ENCODE measurements around the gene VPS52. TPM values are rescaled to one million over a fixed set of nuclear protein-coding genes. Genes with fewer than 3 reads are reported as not detected.

VPS52 gene
- total RNA-seq, 1 experiment from 2014 or later, result 47.8 TPM

DNA sequence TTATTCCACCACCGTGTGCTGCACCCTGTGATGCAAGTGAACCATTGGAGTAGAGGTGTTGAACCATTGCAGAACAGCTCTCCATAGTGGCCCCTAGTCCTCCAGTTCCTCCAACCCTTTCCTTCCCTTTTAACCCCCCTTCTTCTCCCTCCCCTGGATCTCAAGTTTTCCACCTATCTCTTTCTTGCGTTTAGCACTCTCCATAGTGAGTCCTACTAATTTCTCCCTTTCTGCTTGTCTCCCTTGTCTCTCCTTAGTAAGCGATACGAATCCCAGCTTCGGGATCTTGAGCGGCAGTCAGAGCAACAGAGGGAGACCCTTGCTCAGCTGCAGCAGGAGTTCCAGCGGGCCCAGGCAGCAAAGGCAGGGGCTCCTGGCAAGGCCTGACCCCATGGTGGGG, 18.8 kb upstream of the VPS52 start:
- intact Hi-C loops (cut with micrococcal nuclease), result no loop called here
- peak overlapping the region; percentile 88 for H3K4me3 Mint-ChIP-seq (ENCODE audit: unreplicated experiment)
- peaks cover 24% of the 10 kb centered on the region for H3K4me1 Mint-ChIP-seq (ENCODE audit: insufficient read depth, unreplicated experiment)
- POLR2A ChIA-PET, result interaction anchor here (0.6 to 7.1 kb wide), 10 partner anchors 8 to 319 kb away, joined by 3 to 148 read pairs (median 23); partner anchors contain the start of genes B3GALT4, RGL2, RPS18 and TAPBP
- no peak for DNase-seq (ENCODE audit: unreplicated experiment)
- no peak overlapping the region for H3K27ac Mint-ChIP-seq (ENCODE audit: low read depth, unreplicated experiment)
- H3K27me3 Mint-ChIP-seq (ENCODE audit: insufficient read depth, unreplicated experiment), result no peaks in the 10 kb centered on the region
- BruUV-seq (replicated peaks), result no TSS peak
- CTCF ChIA-PET, result interaction anchor here (0.7 kb wide), 2 partner anchors 9 to 12 kb away, joined by 3 to 8 read pairs; partner anchors contain the start of gene RGL2
- TF ChIP-seq, protein P1, sequence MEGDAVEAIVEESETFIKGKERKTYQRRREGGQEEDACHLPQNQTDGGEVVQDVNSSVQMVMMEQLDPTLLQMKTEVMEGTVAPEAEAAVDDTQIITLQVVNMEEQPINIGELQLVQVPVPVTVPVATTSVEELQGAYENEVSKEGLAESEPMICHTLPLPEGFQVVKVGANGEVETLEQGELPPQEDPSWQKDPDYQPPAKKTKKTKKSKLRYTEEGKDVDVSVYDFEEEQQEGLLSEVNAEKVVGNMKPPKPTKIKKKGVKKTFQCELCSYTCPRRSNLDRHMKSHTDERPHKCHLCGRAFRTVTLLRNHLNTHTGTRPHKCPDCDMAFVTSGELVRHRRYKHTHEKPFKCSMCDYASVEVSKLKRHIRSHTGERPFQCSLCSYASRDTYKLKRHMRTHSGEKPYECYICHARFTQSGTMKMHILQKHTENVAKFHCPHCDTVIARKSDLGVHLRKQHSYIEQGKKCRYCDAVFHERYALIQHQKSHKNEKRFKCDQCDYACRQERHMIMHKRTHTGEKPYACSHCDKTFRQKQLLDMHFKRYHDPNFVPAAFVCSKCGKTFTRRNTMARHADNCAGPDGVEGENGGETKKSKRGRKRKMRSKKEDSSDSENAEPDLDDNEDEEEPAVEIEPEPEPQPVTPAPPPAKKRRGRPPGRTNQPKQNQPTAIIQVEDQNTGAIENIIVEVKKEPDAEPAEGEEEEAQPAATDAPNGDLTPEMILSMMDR (IDR thresholded peaks at IDR 0.05; ENCODE audit: unreplicated experiment), result no peak
- peaks cover 53% of the 10 kb centered on the region for H3K36me3 Mint-ChIP-seq (ENCODE audit: insufficient read depth, unreplicated experiment)
- H3K9me3 Mint-ChIP-seq (ENCODE audit: unreplicated experiment), result no peaks in the 10 kb centered on the region

DNA sequence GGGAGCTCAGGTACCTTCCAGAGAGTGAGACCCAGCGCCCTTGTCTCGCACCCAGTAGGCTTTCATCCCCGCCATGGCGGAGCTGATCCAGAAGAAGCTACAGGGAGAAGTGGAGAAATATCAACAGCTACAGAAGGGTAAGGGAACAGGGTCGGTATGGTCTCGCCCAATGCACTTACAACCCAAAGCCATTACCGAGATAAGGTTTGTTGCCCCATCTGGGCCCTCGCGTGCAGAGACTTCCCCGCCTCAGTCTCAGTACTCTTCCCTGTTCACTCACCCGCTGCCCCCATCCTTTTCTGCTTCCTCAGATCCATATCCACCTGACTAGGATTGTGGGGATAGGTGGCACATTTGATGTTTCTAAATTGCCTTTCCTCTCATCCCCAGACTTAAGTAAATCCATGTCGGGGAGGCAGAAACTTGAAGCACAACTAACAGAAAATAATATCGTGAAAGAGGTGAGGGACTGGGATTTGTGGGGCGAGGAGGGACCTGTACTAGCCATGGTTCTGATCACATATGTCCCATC, 18.2 kb upstream of the VPS52 start:
- Mint-ChIP-seq H3K27me3 (ENCODE audit: insufficient read depth, unreplicated experiment) (no peaks in the 10 kb centered on the region), H3K9me3 (ENCODE audit: unreplicated experiment) (no peaks in the 10 kb centered on the region), H3K27ac (ENCODE audit: low read depth, unreplicated experiment) (peak overlapping the region; percentile 89), H3K4me1 (ENCODE audit: insufficient read depth, unreplicated experiment) (peaks cover 24% of the 10 kb centered on the region), H3K36me3 (ENCODE audit: insufficient read depth, unreplicated experiment) (peaks cover 59% of the 10 kb centered on the region), H3K4me3 (ENCODE audit: unreplicated experiment) (peak overlapping the region; percentile 88)
- CTCF ChIA-PET, result interaction anchor here (0.6 to 2.3 kb wide), 4 partner anchors 10 to 130 kb away, joined by 3 to 18 read pairs (median 7); partner anchors contain the start of gene B3GALT4
- intact Hi-C loops (cut with micrococcal nuclease), result no loop called here
- TF ChIP-seq, protein P1 (IDR thresholded peaks at IDR 0.05; ENCODE audit: unreplicated experiment), result no peak
- BruUV-seq (replicated peaks), result TSS peak; percentile 88
- POLR2A ChIA-PET, result interaction anchor here (0.8 to 7.1 kb wide), 17 partner anchors 9 to 1560 kb away, joined by 3 to 148 read pairs (median 7); partner anchors contain the start of genes B3GALT4, BRD2, RGL2 and RPS18
- no peak for DNase-seq (ENCODE audit: unreplicated experiment)

DNA sequence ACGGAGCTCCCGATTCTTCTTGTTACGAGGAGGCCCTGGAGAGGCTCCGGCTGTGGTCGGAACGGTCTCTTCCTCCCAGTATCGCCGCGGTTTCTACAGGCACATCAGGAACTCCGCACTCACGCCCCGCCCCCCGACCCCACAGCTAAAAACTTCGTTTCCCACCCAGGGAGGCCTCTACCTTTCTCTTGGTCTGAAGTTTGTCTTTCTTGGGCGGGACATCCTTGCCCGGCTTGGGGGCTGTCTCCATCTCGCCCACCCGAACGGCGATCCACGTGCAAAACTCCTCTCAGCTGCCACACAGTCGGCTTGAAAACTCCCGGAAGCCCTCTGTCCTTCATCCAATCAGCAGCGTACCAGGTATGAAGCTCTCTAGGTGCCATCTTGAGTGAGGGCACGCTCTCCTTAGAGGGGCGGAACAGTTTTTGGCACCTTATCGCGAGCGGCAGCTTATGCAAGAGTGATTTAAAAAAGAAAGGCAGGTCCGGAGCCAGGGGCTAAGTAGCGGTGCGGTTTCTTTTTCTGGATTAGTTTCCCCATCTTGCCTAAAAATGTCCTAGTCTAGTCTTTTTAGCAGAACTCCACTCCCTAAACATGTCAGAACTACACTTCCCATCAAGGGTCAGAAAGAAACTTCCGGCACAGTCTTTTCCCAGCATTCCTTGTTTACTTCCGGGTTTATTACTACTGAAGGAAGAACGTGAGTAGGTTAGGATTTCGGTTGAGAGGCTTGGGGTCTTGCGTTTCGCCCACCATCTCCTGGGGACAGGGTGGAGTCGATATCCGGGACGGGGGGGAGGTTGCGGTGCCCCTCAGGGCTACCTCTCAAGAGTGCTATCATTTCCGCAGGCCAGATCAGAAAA, 17.5 kb upstream of the VPS52 start, which contains the start of the genes PFDN6 and WDR46:
TSS of gene PFDN6 (plus strand) at position 681 of the 863 bp plus-strand sequence. CDS start 256 bp downstream, outside the sequence.
TSS of gene WDR46 (minus strand) at position 319 of the 863 bp plus-strand sequence. CDS start at position 250, 69 bp downstream.
- Mint-ChIP-seq H3K36me3 (ENCODE audit: insufficient read depth, unreplicated experiment) (peaks cover 66% of the 10 kb centered on the region), H3K9me3 (ENCODE audit: unreplicated experiment) (no peaks in the 10 kb centered on the region), H3K27ac (ENCODE audit: low read depth, unreplicated experiment) (peak within 1 kb of the TSS; percentile 89), H3K4me3 (ENCODE audit: unreplicated experiment) (peak within 1 kb of the TSS; percentile 88), H3K4me1 (ENCODE audit: insufficient read depth, unreplicated experiment) (peaks cover 24% of the 10 kb centered on the region), H3K27me3 (ENCODE audit: insufficient read depth, unreplicated experiment) (no peaks in the 10 kb centered on the region)
- ChIA-PET CTCF (interaction anchor here (0.6 to 2.3 kb wide), 5 partner anchors 10 to 131 kb away, joined by 4 to 18 read pairs (median 5); partner anchors contain the start of gene B3GALT4), POLR2A (interaction anchor here (0.6 to 7.1 kb wide), 23 partner anchors 10 to 1559 kb away, joined by 3 to 148 read pairs (median 6); partner anchors contain the start of genes B3GALT4, BRD2, RGL2 and RPS18)
- peak; percentile 93 for DNase-seq (ENCODE audit: unreplicated experiment)
- BruUV-seq (replicated peaks), result no TSS peak
- intact Hi-C loops (cut with micrococcal nuclease), result no loop called here
- TF ChIP-seq, protein P1 (IDR thresholded peaks at IDR 0.05; ENCODE audit: unreplicated experiment), result no peak
